SK-MEL-5 (cell line): Measurements from ENCODE around the gene TRIM75. TPM values are rescaled to one million over a fixed set of nuclear protein-coding genes. Genes with fewer than 3 reads are reported as not detected.
"Not testable (repeated sequence)": the region's sequence is repeated elsewhere in the genome, so short reads cannot be mapped to it uniquely, and the experiment has no call there.

ENCODE experiments used
- DNase-seq: peaks from one replicate; pipeline ENCODE4 v3.0.0-alpha.2; 2016; ENCODE audit warnings: low read depth, low spot score
- in situ Hi-C: cut with HindIII; loops from 2 replicates; pipeline ENCODE4 v1.10.0; 2016; ENCODE audit warnings: low sequenced_read_pairs, high pct_unique_total_duplicates, low pct_unique_long_range_greater_than_20kb
- small RNA-seq, 2 experiments: library from RNA; depleted of rRNA; stranded (forward); fragments of <200 nt; gene quantifications; one replicate each; pipeline ENCODE3, GENCODE V24; 2014
- total RNA-seq: library from RNA; depleted of rRNA; stranded (reverse); fragments of >200 nt; shearing (Covaris generic); gene quantifications from 2 replicates; pipeline ENCODE4 v1.2.3, GENCODE V29; 2014; rRNA removed

Gene TRIM75
- total RNA-seq, 1 experiment from 2014 or later = not detected

- in situ Hi-C loops = no loop called here
Observed at GRCh38 chr4:165059386-165059785, 5.7 kb downstream of the TRIM75 start.

GRCh38 chr4:165060938-165061337 is 7.3 kb downstream of the TRIM75 start:
- DNase-seq = peak; percentile 37
- in situ Hi-C loops = no loop called here

More at GRCh38 chr4:165059386-165059785, 5.7 kb downstream of the TRIM75 start:
- DNase-seq = peak; percentile 38

- no peak for DNase-seq
- in situ Hi-C loops = no loop called here
Observed at GRCh38 chr4:165070560-165070959, 16.9 kb downstream of the TRIM75 start.

DNA sequence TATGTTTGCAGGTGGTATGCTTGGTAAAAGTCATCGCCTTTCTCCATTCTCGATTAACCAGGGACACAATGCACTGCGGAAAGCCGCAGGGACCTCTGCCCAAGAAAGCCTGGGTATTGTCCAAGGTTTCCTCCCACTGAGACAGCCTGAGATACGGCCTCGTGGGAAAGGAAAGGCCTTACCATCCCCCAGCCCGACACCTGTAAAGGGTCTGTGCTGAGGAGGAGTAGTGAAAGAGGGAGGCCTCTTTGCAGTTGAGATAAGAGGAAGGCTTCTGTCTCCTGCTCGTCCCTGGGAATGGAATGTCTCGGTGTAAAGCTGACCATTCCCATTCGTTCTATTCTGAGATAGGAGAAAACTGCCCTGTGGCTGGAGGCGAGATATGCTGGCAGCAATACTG is 19.7 kb downstream of the TRIM75 start:
- in situ Hi-C loops, DNase-seq: not testable (repeated sequence)

DNA sequence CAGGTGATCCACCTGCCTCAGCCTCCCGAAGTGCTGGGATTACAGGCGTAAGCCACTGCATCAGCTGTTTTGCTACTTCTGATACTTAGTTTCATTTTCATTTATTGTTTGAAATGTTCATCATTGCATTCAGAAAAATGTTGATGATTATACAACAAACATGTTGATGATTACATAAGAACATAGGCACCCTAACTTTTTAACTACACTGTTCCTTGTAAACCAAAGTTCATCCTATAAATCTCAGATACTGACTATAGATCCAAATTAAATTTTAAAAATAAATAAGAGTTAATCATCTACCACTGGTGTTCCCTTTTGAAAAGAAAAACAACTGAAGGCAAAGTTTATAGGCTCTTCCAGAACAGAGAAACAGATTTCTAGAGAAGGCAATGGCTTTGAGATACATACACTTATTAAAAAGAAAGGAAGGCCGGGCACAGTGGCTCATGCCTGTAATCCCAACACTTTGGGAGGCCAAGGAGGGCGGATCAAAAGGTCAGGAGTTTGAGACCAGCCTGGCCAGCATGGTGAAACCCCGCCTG is 23.4 kb downstream of the TRIM75 start:
- in situ Hi-C loops = no loop called here
- no peak for DNase-seq

GRCh38 chr4:165079476-165079875 is 25.8 kb downstream of the TRIM75 start:
- peak; percentile 20 for DNase-seq
- in situ Hi-C loops = no loop called here

- in situ Hi-C loops, DNase-seq: not testable (repeated sequence)
Observed at GRCh38 chr4:165084787-165085186, 31.1 kb downstream of the TRIM75 start.

- DNase-seq = no peak
- in situ Hi-C loops = no loop called here
Observed at GRCh38 chr4:165085946-165086345, 32.3 kb downstream of the TRIM75 start.

DNA sequence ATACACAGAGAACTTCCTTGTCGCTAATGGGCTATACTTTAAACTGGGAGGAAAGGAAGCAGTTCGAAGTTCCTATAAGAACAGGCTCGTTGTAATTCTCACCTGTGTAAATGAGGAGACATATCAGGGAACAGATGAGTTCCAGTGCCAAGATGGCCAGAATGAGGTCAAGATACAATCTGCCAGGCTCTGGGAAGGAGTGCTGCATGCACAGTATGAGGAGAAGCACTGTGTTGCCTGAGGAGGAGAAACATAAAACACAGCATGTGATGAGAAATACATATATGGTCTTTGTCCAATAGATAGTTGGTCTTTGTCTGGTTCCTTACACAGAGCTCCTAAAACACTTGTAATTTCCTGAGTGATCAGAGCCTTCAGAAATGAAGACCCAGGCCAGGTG is 34.7 kb downstream of the TRIM75 start:
- peak; percentile 72 for DNase-seq
- in situ Hi-C loops = no loop called here

- DNase-seq, in situ Hi-C loops: not testable (repeated sequence)
Observed at GRCh38 chr4:165092187-165092586, 38.5 kb downstream of the TRIM75 start.

DNA sequence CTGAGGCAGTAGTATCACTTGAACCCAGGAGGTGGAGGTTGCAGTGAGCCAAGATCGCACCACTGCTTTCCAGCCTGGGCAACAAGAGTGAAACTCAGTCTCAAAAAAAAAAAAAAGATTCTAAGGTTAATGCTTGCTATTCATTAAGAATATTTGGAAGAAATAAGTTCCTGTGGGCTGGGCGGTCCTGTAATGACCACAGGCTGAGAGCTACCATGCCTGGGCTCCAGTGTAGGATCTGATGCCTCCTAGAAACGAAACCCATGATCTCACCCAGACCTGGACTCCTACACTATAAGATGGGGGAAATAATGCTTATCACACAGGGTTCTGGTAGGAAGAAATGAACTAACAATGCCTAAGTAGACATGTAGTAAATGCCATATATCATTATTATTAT is 41.2 kb downstream of the TRIM75 start:
- in situ Hi-C loops = no loop called here
- DNase-seq = no peak

DNA sequence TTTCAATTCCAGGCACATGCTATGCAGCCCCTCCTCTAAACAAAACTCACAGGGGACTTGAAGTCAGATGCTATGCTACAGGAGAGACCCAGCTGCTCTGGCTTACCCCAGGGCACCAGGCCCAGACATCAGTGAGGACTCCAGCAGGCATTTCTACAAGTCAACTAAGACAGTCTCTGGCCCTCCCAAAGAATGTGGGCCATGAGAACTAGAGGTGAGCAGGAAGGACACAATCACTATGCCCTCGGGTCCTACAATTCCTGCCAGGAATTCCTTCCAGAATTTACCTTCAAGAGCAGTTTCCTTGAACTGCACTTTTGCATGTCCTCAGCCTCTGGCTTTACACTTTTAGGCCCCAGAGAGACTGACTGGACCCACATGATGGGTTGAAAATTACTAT is 41.6 kb downstream of the TRIM75 start:
- in situ Hi-C loops = no loop called here
- no peak for DNase-seq

DNA sequence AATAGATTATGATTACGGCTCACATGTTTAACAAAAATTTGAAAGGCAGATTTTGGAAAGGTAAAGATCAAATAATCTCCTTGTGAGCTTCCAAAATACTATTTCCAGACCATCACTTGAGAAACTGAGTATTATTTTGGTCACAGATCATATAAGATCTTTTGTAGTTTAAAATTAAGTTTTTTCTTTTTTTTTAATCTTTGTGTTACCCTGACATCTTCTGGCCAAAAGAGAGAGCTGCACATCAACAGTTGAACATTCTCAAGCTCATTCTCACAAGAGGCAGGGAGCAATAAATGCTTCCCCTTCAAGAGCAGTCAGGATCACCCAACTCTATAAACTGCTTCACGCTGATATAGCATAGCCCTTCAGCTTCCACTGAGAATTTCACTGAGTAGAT is 43.1 kb downstream of the TRIM75 start:
- in situ Hi-C loops = no loop called here
- DNase-seq = peak; percentile 60

DNA sequence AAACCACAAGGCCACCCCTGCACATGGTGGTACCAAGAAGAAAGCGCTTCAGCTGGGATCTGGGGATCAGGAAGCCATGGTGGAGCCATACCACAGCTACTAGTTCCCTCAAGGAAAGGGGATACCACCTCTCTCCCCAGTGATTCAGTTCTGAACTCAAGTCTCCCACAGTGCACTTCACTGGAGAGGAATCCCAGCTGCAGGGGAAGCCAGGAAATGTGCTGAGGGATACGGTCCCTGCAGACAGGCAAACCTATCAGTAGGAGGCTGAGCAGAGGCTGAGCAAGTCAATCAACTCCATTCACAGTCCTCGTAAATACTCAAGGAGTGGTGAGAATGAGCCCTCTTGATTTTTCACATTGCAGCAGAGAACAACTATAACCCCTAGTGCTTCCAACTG is 48.0 kb downstream of the TRIM75 start:
- in situ Hi-C loops = no loop called here

GRCh38 chr4:165106518-165106917 is 52.9 kb downstream of the TRIM75 start:
- in situ Hi-C loops = no loop called here
- no peak for DNase-seq

More for the DNA sequence above, 48.0 kb downstream of the TRIM75 start:
- DNase-seq = no peak

Small RNA genes within 50 kb of the gene (small RNA-seq; reads per million reads assigned to genes)
- gene AC106872.12 = 0 reads per million in 2 experiments

Other genes starting within 250 kb of the TRIM75 start
- gene APELA, start 176.7 kb upstream of the TRIM75 start, total RNA-seq = not detected in 2 replicates
- gene TRIM61, start 76.2 kb upstream of the TRIM75 start, total RNA-seq = not detected in 2 replicates
- not detected in 2 replicates for gene TRIM60, start 21.9 kb upstream of the TRIM75 start, total RNA-seq
- gene TMEM192, start 59.0 kb downstream of the TRIM75 start, total RNA-seq = 56.9 and 57.9 TPM in 2 replicates
- 13.8 and 17.4 TPM in 2 replicates for gene KLHL2, start 153.7 kb downstream of the TRIM75 start, total RNA-seq